Vagina (tissue), 2 donors: ENCODE measurements around the gene SLC24A3. TPM values are rescaled to one million over a fixed set of nuclear protein-coding genes. Genes with fewer than 3 reads are reported as not detected.
A peak's percentile ranks its signal among the peaks of the same experiment; 100 is the strongest.

ENCODE experiments used
- DNase-seq, 2 donors: peaks; one replicate each; pipeline ENCODE4 v3.0.0-alpha.2; 2017; ENCODE audit errors: extremely low spot score in 2 of 2
- H3K27ac ChIP-seq: fragments of 200-600 bp; sonication (generic); one replicate; pipeline ENCODE4 v1.5.1; 2019
- H3K27me3 ChIP-seq: fragments of 200-600 bp; sonication (generic); one replicate; pipeline ENCODE4 v1.5.1; 2019
- H3K36me3 ChIP-seq, 2 donors: fragments of 200-600 bp; sonication (generic); one replicate each; pipeline ENCODE4 v1.5.1; 2017 to 2019
- H3K4me1 ChIP-seq: fragments of 200-600 bp; sonication (generic); one replicate; pipeline ENCODE4 v1.5.1; 2019
- H3K4me3 ChIP-seq, 2 donors: fragments of 200-600 bp; sonication (generic); 1 replicate in 1 of 2; 2 replicates in 1 of 2; pipeline ENCODE4 v1.5.1; 2016 to 2019
- H3K9me3 ChIP-seq: fragments of 200-600 bp; sonication (generic); one replicate; pipeline ENCODE4 v1.5.1; 2019
- POLR2A ChIP-seq, 2 donors: fragments of 450-650 bp; IDR thresholded peaks; one replicate each; pipeline ENCODE4 v1.6.1; 2017; ENCODE audit warnings: antibody characterized with exemption in 2 of 2, mild to moderate bottlenecking in 2 of 2, moderate library complexity in 2 of 2
- POLR2AphosphoS5 ChIP-seq, 2 donors: sonication (generic); formaldehyde crosslinking; IDR thresholded peaks; one replicate each; pipeline ENCODE4 v1.9.0; 2017; ENCODE audit warnings: antibody characterized with exemption in 2 of 2, mild to moderate bottlenecking in 2 of 2, low read depth in 1 of 2; ENCODE audit not compliant: insufficient read depth in 1 of 2
- intact Hi-C: fragments of 100-400 bp; cut with DNase I; formaldehyde crosslinking; loops from one replicate; pipeline ENCODE4 v1.15.1; 2023
- total RNA-seq: library from RNA; depleted of rRNA; stranded (reverse); fragments of >200 nt; gene quantifications from one replicate; pipeline ENCODE4 v1.2.3, GENCODE V29; 2016
- TF ChIP-seq, protein P1 (sequence below), 3 experiments: fragments of 450-650 bp in 2 of 3; fragments of 200-600 bp in 1 of 3; sonication (generic) in 1 of 3; IDR thresholded peaks; one replicate each; pipeline ENCODE4 v1.5.1; 2017 to 2019; ENCODE audit warnings: antibody characterized with exemption in 3 of 3, mild to moderate bottlenecking in 2 of 3, moderate library complexity in 2 of 3

SLC24A3 gene
- total RNA-seq, 1 donor from 2014 or later: 12.3 TPM

DNA sequence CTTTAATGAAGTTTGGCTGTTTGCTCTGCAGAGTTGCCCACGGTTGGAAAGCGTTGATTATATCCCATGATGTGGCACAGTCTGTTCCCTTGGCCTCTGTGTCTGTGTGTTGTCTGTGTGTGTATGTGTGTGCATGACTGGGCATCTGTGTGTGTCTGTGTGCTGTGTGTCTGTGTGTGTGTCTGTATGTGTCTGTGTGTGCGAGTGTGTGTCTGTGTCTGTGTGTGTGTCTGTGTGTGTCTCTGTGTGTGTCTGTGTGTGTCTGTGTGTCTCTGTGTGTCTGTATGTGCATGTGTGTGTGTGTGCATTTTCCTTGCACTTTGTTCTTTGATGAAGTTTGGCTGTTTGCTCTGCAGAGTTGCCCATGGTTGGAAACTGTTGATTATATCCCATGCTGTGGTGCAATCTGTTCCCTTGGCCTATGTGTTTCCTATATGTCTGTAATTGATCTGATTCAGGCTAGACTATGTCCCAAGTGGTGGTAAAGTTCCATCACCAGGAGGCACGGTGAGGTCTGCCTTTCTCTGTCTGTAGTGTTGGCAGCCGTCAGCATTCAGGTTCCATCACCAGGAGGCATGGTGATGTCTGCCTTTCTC is 467.6 kb downstream of the SLC24A3 start:
- Histone ChIP-seq H3K27ac (no peak overlapping the region), H3K27me3 (no peaks in the 10 kb centered on the region), H3K4me1 (no peaks in the 10 kb centered on the region), H3K36me3 (no peaks in the 10 kb centered on the region), H3K4me3 (no peak overlapping the region), H3K9me3 (no peaks in the 10 kb centered on the region)
- DNase-seq: no peak
- TF ChIP-seq POLR2A (IDR thresholded peaks at IDR 0.05) (no peak), POLR2AphosphoS5 (IDR thresholded peaks at IDR 0.05; ENCODE audit: insufficient read depth in 1 of 2, low read depth in 1 of 2) (no peak)
- TF ChIP-seq, protein P1, sequence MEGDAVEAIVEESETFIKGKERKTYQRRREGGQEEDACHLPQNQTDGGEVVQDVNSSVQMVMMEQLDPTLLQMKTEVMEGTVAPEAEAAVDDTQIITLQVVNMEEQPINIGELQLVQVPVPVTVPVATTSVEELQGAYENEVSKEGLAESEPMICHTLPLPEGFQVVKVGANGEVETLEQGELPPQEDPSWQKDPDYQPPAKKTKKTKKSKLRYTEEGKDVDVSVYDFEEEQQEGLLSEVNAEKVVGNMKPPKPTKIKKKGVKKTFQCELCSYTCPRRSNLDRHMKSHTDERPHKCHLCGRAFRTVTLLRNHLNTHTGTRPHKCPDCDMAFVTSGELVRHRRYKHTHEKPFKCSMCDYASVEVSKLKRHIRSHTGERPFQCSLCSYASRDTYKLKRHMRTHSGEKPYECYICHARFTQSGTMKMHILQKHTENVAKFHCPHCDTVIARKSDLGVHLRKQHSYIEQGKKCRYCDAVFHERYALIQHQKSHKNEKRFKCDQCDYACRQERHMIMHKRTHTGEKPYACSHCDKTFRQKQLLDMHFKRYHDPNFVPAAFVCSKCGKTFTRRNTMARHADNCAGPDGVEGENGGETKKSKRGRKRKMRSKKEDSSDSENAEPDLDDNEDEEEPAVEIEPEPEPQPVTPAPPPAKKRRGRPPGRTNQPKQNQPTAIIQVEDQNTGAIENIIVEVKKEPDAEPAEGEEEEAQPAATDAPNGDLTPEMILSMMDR (IDR thresholded peaks at IDR 0.05): no peak
- intact Hi-C loops: no loop called here

DNA sequence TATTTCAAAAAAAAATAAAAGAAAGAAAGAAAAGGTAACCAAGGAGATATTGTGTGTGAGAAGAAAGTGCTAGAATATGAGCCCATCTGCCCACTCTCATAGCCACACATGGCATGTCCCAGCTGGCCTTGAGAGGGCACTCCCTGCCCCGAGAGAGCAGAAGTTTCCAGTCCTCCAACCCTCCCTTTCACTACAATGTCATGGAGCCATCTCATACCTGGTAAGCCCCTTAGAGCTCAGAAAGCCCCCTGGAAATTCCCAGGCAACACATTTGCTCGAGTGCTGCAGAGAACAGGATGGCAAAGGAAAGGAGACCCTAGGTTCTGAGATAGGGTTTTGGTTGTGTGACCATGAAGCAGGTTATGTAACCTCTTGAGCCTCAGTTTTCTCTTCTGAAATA is 469.8 kb downstream of the SLC24A3 start:
- no peaks in the 10 kb centered on the region for H3K4me1 ChIP-seq
- H3K36me3 ChIP-seq: no peaks in the 10 kb centered on the region
- H3K4me3 ChIP-seq: no peak overlapping the region
- H3K9me3 ChIP-seq: no peaks in the 10 kb centered on the region
- no peak for DNase-seq
- no peaks in the 10 kb centered on the region for H3K27me3 ChIP-seq
- no peak overlapping the region for H3K27ac ChIP-seq
- TF ChIP-seq POLR2A (IDR thresholded peaks at IDR 0.05) (no peak), POLR2AphosphoS5 (IDR thresholded peaks at IDR 0.05; ENCODE audit: insufficient read depth in 1 of 2, low read depth in 1 of 2) (no peak)
- TF ChIP-seq, protein P1 (IDR thresholded peaks at IDR 0.05): no peak
- intact Hi-C loops: no loop called here

DNA sequence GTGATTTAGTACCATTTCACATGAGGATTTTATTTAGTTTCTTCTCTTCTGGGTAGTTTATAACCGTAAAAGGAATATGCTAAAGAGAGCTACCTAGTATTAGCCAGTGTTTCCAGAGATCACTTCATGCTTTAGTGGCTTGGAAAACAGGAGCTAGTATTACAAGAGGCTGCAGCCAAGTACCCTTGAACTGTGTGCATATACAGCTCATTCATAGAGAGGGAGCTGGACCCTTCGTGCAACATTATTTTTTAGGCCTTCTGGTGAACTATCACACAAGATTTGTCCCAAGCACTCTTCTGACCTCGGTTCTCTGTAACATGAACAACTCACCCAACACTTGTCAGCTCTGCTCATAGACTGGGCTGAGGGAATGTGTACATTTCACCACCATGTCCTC is 470.7 kb downstream of the SLC24A3 start:
- H3K27ac ChIP-seq: no peak overlapping the region
- no peak for DNase-seq
- H3K4me3 ChIP-seq: no peak overlapping the region
- no peaks in the 10 kb centered on the region for H3K27me3 ChIP-seq
- no peaks in the 10 kb centered on the region for H3K9me3 ChIP-seq
- intact Hi-C loops: no loop called here
- H3K4me1 ChIP-seq: peaks cover 2% of the 10 kb centered on the region
- H3K36me3 ChIP-seq: no peaks in the 10 kb centered on the region
- no peak for TF ChIP-seq POLR2A (IDR thresholded peaks at IDR 0.05)
- TF ChIP-seq, protein P1 (IDR thresholded peaks at IDR 0.05): no peak
- no peak for TF ChIP-seq POLR2AphosphoS5 (IDR thresholded peaks at IDR 0.05; ENCODE audit: insufficient read depth in 1 of 2, low read depth in 1 of 2)

DNA sequence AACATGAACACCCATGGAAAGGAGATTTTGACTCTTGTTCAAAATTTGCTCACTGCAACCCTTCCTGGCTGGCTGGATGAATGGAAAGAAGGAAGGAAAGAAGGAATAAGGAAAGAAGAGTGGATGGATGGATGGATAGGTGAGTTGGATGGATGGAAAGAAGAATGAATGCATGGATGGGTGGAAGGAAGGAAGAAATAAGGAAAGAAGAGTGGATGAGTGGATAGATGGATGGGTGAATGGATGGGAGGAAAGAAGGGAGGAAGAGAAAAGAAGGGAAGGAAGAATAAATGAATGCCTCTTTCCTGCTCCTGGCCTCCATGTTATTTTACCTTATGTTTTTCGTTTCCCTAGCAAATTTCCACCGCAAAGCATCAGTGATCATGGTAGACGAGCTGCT is 471.4 kb downstream of the SLC24A3 start:
- Histone ChIP-seq H3K4me3 (no peak overlapping the region), H3K4me1 (peaks cover 6% of the 10 kb centered on the region), H3K27me3 (no peaks in the 10 kb centered on the region), H3K9me3 (no peaks in the 10 kb centered on the region), H3K36me3 (no peaks in the 10 kb centered on the region), H3K27ac (no peak overlapping the region)
- intact Hi-C loops: no loop called here
- no peak for DNase-seq
- no peak for TF ChIP-seq POLR2AphosphoS5 (IDR thresholded peaks at IDR 0.05; ENCODE audit: insufficient read depth in 1 of 2, low read depth in 1 of 2)
- TF ChIP-seq, protein P1 (IDR thresholded peaks at IDR 0.05): no peak

DNA sequence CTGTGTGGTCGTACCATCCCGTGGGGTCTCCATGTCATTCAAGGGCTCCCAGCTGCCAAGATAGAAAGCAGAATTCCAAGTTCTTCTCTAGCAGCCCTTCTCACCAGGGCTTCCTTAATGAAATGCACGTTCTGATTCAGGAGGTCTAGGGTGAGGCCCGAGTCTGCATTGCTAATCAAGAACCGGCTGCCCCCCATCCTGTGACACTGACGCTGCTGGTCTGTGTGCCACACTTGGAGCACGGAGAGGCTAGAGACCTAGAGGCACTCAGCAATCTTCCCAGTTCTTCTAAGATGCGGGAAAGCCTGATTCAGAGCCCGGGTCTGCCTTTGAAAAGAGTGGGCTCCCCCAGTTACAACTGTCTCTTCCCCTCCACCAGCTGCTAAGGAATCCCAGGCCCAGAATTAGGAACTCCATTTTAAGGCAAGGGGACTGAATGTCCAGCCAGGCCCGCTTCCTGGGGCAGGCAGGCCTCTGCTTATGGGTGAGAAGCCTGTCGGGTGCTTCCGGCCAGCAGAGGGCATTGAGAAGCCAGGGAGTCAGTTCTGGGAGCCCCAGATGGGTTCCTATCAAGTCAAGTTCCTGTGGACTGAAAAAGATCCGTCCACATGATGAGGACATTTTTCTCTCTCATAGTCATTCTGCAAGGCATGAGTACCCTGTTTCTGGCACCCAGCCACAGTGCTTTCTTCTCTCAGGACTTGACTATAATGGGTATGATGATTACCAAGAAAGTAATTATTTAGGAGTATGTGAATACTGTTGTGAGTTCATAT is 475.8 kb downstream of the SLC24A3 start:
- TF ChIP-seq, protein P1 (IDR thresholded peaks at IDR 0.05): peak; percentile 16 to 58 (median 48)
- TF ChIP-seq POLR2AphosphoS5 (IDR thresholded peaks at IDR 0.05; ENCODE audit: insufficient read depth in 1 of 2, low read depth in 1 of 2): no peak
- DNase-seq: no peak
- H3K4me3 ChIP-seq: no peak overlapping the region
- intact Hi-C loops: no loop called here
- H3K4me1 ChIP-seq: peaks cover 6% of the 10 kb centered on the region
- H3K36me3 ChIP-seq: no peaks in the 10 kb centered on the region
- no peaks in the 10 kb centered on the region for H3K9me3 ChIP-seq
- no peak overlapping the region for H3K27ac ChIP-seq
- no peaks in the 10 kb centered on the region for H3K27me3 ChIP-seq
